ENCODE data around the gene SH3RF3.

The SH3RF3 gene

DNA sequence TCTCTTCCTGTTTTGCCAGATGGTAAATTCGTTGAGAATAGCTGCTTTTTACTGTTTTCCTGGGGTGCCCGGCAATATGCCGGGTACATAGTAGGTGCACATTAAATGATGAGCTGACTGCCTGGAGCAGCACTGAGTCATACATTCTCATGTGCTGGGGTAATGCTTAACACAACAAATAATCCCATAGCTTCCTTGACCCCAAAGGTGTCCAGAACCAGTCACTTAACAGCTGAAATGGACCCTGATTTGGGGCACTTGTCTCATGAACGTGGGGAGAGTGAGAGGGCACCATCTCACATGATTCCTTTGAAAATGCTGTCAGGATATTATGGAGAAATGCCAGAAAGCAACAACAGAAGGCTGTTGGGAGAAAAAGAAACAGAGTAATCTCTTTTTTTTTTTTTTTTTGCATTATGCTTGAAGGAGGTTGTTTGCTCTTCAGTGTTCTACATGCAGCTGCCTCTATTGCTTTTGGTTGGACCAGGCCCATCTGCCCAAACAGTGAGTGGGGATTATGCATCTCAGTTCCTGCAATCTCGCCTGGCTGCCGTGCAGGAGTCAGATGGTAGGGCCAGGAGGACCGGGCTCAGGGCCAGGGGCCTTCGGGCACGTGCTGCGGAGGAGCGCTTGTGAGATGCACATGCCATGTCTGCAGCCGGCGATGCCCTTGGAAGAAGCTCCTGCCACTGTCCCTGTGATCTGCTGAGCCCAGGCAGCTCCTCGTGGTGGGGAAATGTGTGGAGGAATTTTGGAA lies 162.1 kb downstream of the SH3RF3 start:
- DNase-seq (ENCODE audit: low read depth): no peak
- TF ChIP-seq, protein P1, sequence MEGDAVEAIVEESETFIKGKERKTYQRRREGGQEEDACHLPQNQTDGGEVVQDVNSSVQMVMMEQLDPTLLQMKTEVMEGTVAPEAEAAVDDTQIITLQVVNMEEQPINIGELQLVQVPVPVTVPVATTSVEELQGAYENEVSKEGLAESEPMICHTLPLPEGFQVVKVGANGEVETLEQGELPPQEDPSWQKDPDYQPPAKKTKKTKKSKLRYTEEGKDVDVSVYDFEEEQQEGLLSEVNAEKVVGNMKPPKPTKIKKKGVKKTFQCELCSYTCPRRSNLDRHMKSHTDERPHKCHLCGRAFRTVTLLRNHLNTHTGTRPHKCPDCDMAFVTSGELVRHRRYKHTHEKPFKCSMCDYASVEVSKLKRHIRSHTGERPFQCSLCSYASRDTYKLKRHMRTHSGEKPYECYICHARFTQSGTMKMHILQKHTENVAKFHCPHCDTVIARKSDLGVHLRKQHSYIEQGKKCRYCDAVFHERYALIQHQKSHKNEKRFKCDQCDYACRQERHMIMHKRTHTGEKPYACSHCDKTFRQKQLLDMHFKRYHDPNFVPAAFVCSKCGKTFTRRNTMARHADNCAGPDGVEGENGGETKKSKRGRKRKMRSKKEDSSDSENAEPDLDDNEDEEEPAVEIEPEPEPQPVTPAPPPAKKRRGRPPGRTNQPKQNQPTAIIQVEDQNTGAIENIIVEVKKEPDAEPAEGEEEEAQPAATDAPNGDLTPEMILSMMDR (IDR thresholded peaks at IDR 0.05; ENCODE audit: insufficient read depth, low read depth, low read length, missing control alignments): no peak
- no peak overlapping the region for H3K4me3 ChIP-seq (ENCODE audit: low read depth, low read length)

DNA sequence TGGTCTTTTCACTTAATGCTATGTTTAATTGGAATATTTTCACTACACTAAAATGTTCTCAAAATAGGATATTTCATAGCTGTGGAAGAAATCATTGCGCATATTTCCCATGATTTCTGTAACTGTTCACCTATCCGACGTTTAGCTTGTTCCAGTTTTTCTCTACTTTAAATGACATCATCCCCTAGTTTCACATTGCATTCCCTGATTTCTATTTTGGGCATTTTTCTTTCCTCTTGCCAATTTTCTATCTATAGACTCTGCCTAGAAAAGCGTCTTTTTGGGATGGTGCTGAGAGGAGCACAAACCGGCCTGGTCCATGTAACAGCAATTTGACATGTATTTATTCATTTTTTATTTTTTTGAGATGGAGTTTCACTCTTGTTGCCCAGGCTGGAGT lies 163.4 kb downstream of the SH3RF3 start:
- no peak for DNase-seq (ENCODE audit: low read depth)
- H3K4me3 ChIP-seq (ENCODE audit: low read depth, low read length): no peak overlapping the region
- TF ChIP-seq, protein P1 (IDR thresholded peaks at IDR 0.05; ENCODE audit: insufficient read depth, low read depth, low read length, missing control alignments): no peak

DNA sequence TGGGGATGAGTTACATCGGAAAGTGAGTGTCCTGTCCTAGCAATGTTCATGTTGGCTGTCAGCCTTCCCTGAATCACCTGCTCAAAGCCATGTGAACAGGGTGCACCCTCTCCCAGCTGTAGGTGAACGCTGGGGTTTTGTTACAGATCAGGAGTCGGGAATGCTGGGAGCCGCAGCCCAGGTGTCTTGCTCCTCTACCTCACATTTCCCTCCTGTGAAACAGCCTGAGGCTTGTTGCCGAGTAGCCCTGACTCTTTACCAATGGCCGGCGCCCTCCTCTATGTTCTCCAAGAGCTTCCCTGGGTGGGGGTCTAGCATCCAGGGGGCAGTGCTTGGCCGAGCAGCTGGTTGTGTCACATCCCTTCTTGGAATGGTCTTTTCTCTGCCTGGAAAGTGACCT lies 164.7 kb downstream of the SH3RF3 start:
- DNase-seq (ENCODE audit: low read depth): no peak
- H3K4me3 ChIP-seq (ENCODE audit: low read depth, low read length): no peak overlapping the region
- TF ChIP-seq, protein P1 (IDR thresholded peaks at IDR 0.05; ENCODE audit: insufficient read depth, low read depth, low read length, missing control alignments): no peak

DNA sequence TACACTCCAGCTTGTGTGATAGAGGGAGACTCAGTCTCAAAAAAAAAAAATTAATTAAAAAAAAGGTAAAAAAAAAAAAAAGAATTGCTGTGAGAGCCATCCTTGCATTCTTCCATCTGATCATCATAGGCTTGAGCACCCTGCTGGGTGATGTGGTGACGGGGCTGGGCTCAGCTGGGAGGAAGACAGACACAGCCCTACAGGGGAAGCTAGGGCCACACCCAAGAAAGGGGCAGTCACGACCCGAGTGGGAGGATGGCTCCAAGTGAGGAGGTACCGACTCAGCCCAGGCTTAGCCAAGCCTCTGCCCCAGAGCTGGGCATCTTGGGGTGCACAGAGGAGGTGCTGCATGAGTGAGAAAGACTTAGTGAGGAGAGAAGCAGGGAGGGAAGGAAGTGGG lies 165.5 kb downstream of the SH3RF3 start:
- TF ChIP-seq, protein P1 (IDR thresholded peaks at IDR 0.05; ENCODE audit: insufficient read depth, low read depth, low read length, missing control alignments): no peak
- H3K4me3 ChIP-seq (ENCODE audit: low read depth, low read length): no peak overlapping the region
- no peak for DNase-seq (ENCODE audit: low read depth)

DNA sequence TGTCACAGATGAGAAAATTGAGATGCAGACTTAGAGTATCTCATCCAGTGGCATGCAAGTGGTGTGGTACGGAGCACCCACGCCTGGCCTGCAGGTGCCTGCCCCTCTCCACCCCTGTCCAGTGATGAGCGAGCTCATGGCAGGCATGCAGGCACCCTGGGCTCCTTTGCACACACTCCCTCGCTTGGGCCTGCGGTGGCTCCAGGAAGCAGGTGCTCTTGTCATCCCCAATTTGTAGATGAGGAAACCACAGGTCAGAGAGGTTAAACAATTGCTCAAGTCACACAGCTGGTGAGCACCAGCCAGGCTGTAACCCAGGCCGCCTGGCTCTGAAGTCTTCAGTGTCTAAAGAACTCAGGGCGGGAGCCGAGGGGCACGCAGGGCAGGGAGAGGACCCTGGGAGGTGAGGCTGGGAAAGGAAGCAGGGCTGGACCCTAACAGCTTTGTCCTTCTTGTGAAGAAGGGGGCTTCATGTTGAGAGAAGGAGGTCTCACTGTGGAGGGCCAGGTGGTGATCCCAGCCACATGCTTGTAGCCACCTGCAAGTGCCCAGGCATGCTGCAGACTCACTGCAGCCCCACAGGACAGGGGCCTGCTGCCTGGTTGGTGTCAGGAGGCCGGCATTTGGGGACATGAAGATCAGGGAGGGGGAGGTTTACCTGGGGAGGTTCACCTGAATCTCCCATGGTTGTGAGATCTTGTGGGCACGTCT lies 166.2 kb downstream of the SH3RF3 start:
- DNase-seq (ENCODE audit: low read depth): no peak
- TF ChIP-seq, protein P1 (IDR thresholded peaks at IDR 0.05; ENCODE audit: insufficient read depth, low read depth, low read length, missing control alignments): no peak
- H3K4me3 ChIP-seq (ENCODE audit: low read depth, low read length): no peak overlapping the region

DNA sequence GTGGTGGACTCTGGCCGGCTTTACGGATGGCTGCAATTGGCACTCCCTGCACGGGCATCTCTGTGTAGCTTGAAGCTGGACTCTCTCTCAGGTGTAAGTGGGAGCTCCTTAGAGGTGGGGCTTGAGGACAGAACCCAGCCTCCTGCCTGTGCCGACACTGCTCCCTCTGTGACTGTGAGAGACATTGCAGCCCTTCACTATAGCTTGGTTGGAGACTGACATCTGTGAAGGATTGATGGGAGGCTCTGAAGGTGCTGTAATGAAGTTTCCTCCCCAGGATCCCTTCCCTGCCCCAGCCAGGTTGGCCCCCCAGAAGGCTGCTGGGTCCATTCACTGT lies 166.7 kb downstream of the SH3RF3 start:
- TF ChIP-seq, protein P1 (IDR thresholded peaks at IDR 0.05; ENCODE audit: insufficient read depth, low read depth, low read length, missing control alignments): no peak
- no peak for DNase-seq (ENCODE audit: low read depth)
- H3K4me3 ChIP-seq (ENCODE audit: low read depth, low read length): no peak overlapping the region
